SK-N-SH (cell line): ENCODE results near the gene TMEM62.

Experiments
- CHD2 ChIP-seq: fragments of 150-350 bp; IDR thresholded peaks from 2 replicates; pipeline ENCODE4 v1.6.1; 2018; ENCODE audit warnings: low read length; ENCODE audit not compliant: partially characterized antibody
- ELF1 ChIP-seq: IDR thresholded peaks from 2 replicates; pipeline ENCODE4 v1.4.0; 2012
- EP300 ChIP-seq, 2 experiments: IDR thresholded peaks; 2 replicates each; pipeline versions ENCODE4 v1.4.0 to v1.6.1; 2012; ENCODE audit warnings: borderline replicate concordance in 1 of 2, low read depth in 1 of 2, low read length in 1 of 2
- EZH2phosphoT487 ChIP-seq: fragments of 200-600 bp; sonication (generic); IDR thresholded peaks from 2 replicates; pipeline ENCODE4 v1.6.1; 2017; ENCODE audit warnings: low read depth, mixed run types, mild to moderate bottlenecking, antibody characterized with exemption, moderate library complexity, borderline replicate concordance
- IRF3 ChIP-seq: fragments of 150-350 bp; IDR thresholded peaks from 2 replicates; pipeline ENCODE4 v1.6.1; 2016; ENCODE audit warnings: mild to moderate bottlenecking, low read depth, low read length
- MAX ChIP-seq: IDR thresholded peaks from 2 replicates; pipeline ENCODE4 v1.4.0; 2012; ENCODE audit warnings: low read depth
- NRF1 ChIP-seq: IDR thresholded peaks from 2 replicates; pipeline ENCODE4 v1.6.1; 2012; ENCODE audit warnings: low read depth, mild to moderate bottlenecking, low read length
- POLR2AphosphoS5 ChIP-seq: IDR thresholded peaks from 2 replicates; pipeline ENCODE4 v1.6.1; 2012; ENCODE audit warnings: low read depth, low read length
- RAD21 ChIP-seq: IDR thresholded peaks from 2 replicates; pipeline ENCODE4 v1.6.1; 2012; ENCODE audit warnings: mild to moderate bottlenecking, low read length
- SIN3A ChIP-seq: IDR thresholded peaks from 2 replicates; pipeline ENCODE4 v1.6.1; 2012; ENCODE audit warnings: low read depth, mild to moderate bottlenecking, low read length, moderate library complexity, borderline replicate concordance
- TAF1 ChIP-seq: IDR thresholded peaks from 2 replicates; pipeline ENCODE4 v1.6.1; 2012; ENCODE audit warnings: low read depth, mild to moderate bottlenecking, low read length, moderate library complexity, borderline replicate concordance
- USF1 ChIP-seq: IDR thresholded peaks from 2 replicates; pipeline ENCODE4 v1.4.0; 2012; ENCODE audit warnings: low read depth, borderline replicate concordance
- YY1 ChIP-seq: IDR thresholded peaks from 2 replicates; pipeline ENCODE4 v1.4.0; 2012; ENCODE audit warnings: low read depth, mild to moderate bottlenecking
- TF ChIP-seq, protein P1 (sequence below): fragments of 200-600 bp; sonication (generic); IDR thresholded peaks from 2 replicates; pipeline ENCODE4 v1.6.1; 2017; ENCODE audit warnings: antibody characterized with exemption, mild to moderate bottlenecking, moderate library complexity

DNA sequence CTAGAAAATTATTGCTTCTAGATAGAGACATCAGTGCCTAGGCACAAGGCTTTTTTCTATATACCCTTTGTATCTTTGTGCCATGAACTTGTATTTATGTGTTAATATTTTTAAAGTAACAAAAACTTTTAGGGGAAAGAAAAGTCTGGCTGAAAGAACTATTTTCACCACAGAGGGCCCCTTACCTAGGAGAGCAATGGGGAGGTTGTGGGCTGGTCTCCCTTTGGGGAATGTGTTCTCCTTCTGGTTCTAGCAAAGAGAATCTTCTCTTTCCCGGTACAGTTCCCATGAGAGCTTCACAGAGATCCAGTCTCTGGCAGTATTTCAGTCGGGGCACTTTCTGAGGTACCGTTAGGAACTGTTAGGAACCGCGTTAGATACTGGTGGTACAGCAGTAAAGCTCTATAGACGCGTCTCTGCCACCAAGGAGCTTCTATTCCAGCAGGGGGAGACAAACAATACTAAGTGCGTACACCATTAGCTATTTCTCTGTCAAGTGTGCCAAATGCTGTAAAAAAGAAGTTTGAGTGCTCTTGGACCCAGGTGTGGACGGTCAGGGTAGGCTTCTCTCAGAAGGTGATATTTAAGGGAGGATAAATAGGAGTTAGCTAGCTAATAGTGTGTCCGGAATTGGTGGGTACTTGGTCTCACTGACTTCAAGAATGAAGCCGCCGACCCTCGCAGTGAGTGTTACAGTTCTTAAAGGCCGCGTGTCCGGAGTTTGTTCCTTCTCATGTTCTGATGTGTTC, 92.0 kb downstream of the TMEM62 start:
- TF ChIP-seq, protein P1, sequence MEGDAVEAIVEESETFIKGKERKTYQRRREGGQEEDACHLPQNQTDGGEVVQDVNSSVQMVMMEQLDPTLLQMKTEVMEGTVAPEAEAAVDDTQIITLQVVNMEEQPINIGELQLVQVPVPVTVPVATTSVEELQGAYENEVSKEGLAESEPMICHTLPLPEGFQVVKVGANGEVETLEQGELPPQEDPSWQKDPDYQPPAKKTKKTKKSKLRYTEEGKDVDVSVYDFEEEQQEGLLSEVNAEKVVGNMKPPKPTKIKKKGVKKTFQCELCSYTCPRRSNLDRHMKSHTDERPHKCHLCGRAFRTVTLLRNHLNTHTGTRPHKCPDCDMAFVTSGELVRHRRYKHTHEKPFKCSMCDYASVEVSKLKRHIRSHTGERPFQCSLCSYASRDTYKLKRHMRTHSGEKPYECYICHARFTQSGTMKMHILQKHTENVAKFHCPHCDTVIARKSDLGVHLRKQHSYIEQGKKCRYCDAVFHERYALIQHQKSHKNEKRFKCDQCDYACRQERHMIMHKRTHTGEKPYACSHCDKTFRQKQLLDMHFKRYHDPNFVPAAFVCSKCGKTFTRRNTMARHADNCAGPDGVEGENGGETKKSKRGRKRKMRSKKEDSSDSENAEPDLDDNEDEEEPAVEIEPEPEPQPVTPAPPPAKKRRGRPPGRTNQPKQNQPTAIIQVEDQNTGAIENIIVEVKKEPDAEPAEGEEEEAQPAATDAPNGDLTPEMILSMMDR = peak; percentile 71
- TF ChIP-seq EP300 (IDR thresholded peaks at IDR 0.05; ENCODE audit: borderline replicate concordance in 1 of 2, low read depth in 1 of 2, low read length in 1 of 2) (no peak), TAF1 (no peak), YY1 (no peak), SIN3A (no peak), EZH2phosphoT487 (no peak), CHD2 (no peak), NRF1 (no peak), RAD21 (peak; percentile 72), ELF1 (no peak), IRF3 (no peak), POLR2AphosphoS5 (no peak), MAX (no peak), USF1 (no peak)
